ENCODE results near the gene ELN.

DNA sequence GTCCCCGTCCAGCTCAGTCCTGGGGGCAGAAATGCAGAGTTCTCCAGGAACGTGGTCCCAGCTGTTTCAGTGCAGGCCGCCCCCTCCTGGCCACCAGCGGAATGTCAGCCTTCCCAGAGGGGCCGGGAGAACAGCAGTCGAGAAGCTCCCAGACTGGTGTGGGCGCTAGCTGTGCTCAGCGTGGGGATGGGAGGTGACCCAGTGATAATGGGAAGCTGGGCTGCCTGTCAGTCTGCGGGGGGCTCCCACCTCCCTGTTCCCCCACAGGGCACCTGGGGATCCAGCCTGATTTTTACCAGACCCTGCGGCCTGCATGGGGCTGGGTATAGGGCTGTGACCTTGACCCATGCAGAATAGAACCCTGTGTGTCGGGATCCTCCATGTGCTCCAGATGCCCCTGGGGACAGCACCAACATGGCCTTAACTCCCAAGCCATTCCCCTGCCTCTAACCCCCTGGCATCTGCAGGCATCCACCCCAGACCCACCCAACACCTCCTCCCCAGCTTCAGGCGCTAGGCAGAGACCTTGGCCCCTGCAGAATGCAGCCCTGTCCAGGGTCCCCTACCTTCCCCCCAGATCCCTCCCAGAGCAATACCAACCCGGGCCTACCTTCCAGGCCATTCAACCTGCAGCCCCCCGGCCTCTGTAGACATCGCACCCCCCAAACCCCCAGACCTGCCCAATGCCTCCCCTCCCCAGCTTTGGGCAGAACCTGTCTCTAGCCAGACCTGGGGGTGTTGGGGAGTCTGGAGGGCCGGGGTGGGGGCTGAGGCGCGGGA lies 880 bp upstream of the ELN start:
- no peak for TF ChIP-seq TCF7L2 (IDR thresholded peaks at IDR 0.05; ENCODE audit: low read depth, low read length)
- TF ChIP-seq, protein P1, sequence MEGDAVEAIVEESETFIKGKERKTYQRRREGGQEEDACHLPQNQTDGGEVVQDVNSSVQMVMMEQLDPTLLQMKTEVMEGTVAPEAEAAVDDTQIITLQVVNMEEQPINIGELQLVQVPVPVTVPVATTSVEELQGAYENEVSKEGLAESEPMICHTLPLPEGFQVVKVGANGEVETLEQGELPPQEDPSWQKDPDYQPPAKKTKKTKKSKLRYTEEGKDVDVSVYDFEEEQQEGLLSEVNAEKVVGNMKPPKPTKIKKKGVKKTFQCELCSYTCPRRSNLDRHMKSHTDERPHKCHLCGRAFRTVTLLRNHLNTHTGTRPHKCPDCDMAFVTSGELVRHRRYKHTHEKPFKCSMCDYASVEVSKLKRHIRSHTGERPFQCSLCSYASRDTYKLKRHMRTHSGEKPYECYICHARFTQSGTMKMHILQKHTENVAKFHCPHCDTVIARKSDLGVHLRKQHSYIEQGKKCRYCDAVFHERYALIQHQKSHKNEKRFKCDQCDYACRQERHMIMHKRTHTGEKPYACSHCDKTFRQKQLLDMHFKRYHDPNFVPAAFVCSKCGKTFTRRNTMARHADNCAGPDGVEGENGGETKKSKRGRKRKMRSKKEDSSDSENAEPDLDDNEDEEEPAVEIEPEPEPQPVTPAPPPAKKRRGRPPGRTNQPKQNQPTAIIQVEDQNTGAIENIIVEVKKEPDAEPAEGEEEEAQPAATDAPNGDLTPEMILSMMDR (IDR thresholded peaks at IDR 0.05) = peak; percentile 98
- no peak for TF ChIP-seq SIN3A (IDR thresholded peaks at IDR 0.05; ENCODE audit: borderline replicate concordance, insufficient read depth, low read depth, low read length)
- TF ChIP-seq, protein P2, sequence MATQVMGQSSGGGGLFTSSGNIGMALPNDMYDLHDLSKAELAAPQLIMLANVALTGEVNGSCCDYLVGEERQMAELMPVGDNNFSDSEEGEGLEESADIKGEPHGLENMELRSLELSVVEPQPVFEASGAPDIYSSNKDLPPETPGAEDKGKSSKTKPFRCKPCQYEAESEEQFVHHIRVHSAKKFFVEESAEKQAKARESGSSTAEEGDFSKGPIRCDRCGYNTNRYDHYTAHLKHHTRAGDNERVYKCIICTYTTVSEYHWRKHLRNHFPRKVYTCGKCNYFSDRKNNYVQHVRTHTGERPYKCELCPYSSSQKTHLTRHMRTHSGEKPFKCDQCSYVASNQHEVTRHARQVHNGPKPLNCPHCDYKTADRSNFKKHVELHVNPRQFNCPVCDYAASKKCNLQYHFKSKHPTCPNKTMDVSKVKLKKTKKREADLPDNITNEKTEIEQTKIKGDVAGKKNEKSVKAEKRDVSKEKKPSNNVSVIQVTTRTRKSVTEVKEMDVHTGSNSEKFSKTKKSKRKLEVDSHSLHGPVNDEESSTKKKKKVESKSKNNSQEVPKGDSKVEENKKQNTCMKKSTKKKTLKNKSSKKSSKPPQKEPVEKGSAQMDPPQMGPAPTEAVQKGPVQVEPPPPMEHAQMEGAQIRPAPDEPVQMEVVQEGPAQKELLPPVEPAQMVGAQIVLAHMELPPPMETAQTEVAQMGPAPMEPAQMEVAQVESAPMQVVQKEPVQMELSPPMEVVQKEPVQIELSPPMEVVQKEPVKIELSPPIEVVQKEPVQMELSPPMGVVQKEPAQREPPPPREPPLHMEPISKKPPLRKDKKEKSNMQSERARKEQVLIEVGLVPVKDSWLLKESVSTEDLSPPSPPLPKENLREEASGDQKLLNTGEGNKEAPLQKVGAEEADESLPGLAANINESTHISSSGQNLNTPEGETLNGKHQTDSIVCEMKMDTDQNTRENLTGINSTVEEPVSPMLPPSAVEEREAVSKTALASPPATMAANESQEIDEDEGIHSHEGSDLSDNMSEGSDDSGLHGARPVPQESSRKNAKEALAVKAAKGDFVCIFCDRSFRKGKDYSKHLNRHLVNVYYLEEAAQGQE (IDR thresholded peaks at IDR 0.05; ENCODE audit: insufficient read depth in 1 of 2, low read depth in 2 of 2, low read length in 1 of 2) = no peak
